ENCODE data around the gene GCFC2. TPM values are rescaled to one million over a fixed set of nuclear protein-coding genes. Genes with fewer than 3 reads are reported as not detected.

GCFC2 gene
- total RNA-seq, 2 donors from 2014 or later: 21.5 to 29.2 TPM

GRCh38 chr2:75736276-75736675, 25.6 kb upstream of the GCFC2 start:
- no peak overlapping the region for H3K27ac ChIP-seq
- H3K9me3 ChIP-seq: no peaks in the 10 kb centered on the region
- TF ChIP-seq CTCF (IDR thresholded peaks at IDR 0.05): no peak
- no peaks in the 10 kb centered on the region for H3K36me3 ChIP-seq
- H3K4me3 ChIP-seq: no peak overlapping the region
- H3K4me1 ChIP-seq (ENCODE audit: control insufficient read depth in 1 of 2, low read depth in 2 of 2): no peaks in the 10 kb centered on the region
- ATAC-seq (ENCODE audit: insufficient number of reproducible peaks, low FRiP score, low read depth) (no peak), DNase-seq (ENCODE audit: low spot score) (no peak)
- no peaks in the 10 kb centered on the region for H3K27me3 ChIP-seq (replicated peaks; ENCODE audit: insufficient read depth)

- no peak for TF ChIP-seq CTCF (IDR thresholded peaks at IDR 0.05)
- ATAC-seq (ENCODE audit: insufficient number of reproducible peaks, low FRiP score, low read depth) (no peak), DNase-seq (ENCODE audit: low spot score) (no peak)
- H3K4me1 ChIP-seq (ENCODE audit: control insufficient read depth in 1 of 2, low read depth in 2 of 2): no peaks in the 10 kb centered on the region
- no peaks in the 10 kb centered on the region for H3K27me3 ChIP-seq (replicated peaks; ENCODE audit: insufficient read depth)
- H3K4me3 ChIP-seq: no peak overlapping the region
- H3K27ac ChIP-seq: no peak overlapping the region
- no peaks in the 10 kb centered on the region for H3K9me3 ChIP-seq
- no peaks in the 10 kb centered on the region for H3K36me3 ChIP-seq
Observed at GRCh38 chr2:75729861-75730260, 19.1 kb upstream of the GCFC2 start.

GRCh38 chr2:75728614-75729419, 18.1 kb upstream of the GCFC2 start:
- H3K36me3 ChIP-seq: no peaks in the 10 kb centered on the region
- no peaks in the 10 kb centered on the region for H3K4me1 ChIP-seq (ENCODE audit: control insufficient read depth in 1 of 2, low read depth in 2 of 2)
- no peak for TF ChIP-seq CTCF (IDR thresholded peaks at IDR 0.05)
- H3K4me3 ChIP-seq: no peak overlapping the region
- no peak overlapping the region for H3K27ac ChIP-seq
- ATAC-seq (ENCODE audit: insufficient number of reproducible peaks, low FRiP score, low read depth) (no peak), DNase-seq (ENCODE audit: low spot score) (no peak)
- no peaks in the 10 kb centered on the region for H3K9me3 ChIP-seq
- H3K27me3 ChIP-seq (replicated peaks; ENCODE audit: insufficient read depth): no peaks in the 10 kb centered on the region

- Histone ChIP-seq H3K4me3 (no peak overlapping the region), H3K9me3 (no peaks in the 10 kb centered on the region), H3K36me3 (no peaks in the 10 kb centered on the region), H3K4me1 (ENCODE audit: control insufficient read depth in 1 of 2, low read depth in 2 of 2) (no peaks in the 10 kb centered on the region), H3K27ac (no peak overlapping the region), H3K27me3 (replicated peaks; ENCODE audit: insufficient read depth) (no peaks in the 10 kb centered on the region)
- no peak for DNase-seq (ENCODE audit: low spot score)
- no peak for TF ChIP-seq CTCF (IDR thresholded peaks at IDR 0.05)
- no peak for ATAC-seq (ENCODE audit: insufficient number of reproducible peaks, low FRiP score, low read depth)
Observed at GRCh38 chr2:75722687-75723086, 12.0 kb upstream of the GCFC2 start.

- DNase-seq (ENCODE audit: low spot score) (no peak), ATAC-seq (ENCODE audit: insufficient number of reproducible peaks, low FRiP score, low read depth) (no peak)
- Histone ChIP-seq H3K27ac (no peak overlapping the region), H3K4me3 (no peak overlapping the region), H3K9me3 (no peaks in the 10 kb centered on the region), H3K36me3 (no peaks in the 10 kb centered on the region), H3K27me3 (replicated peaks; ENCODE audit: insufficient read depth) (no peaks in the 10 kb centered on the region), H3K4me1 (ENCODE audit: control insufficient read depth in 1 of 2, low read depth in 2 of 2) (no peaks in the 10 kb centered on the region)
- no peak for TF ChIP-seq CTCF (IDR thresholded peaks at IDR 0.05)
Observed at GRCh38 chr2:75720525-75720924, 9.8 kb upstream of the GCFC2 start.

All from thoracic aorta (tissue), 2 donors.